Mammary epithelial cell (primary cell): ENCODE measurements around the gene GRID2.

Source experiments
- EZH2 ChIP-seq: IDR thresholded peaks from 2 replicates; pipeline ENCODE4 v1.6.1; 2012; ENCODE audit warnings: low read length, inconsistent platforms, borderline replicate concordance
- TF ChIP-seq, protein P1 (sequence below), 2 donors: IDR thresholded peaks in 1 of 2; conservative IDR thresholded peaks in 1 of 2; 2 replicates each; pipeline ENCODE4 v1.5.1; 2011 to 2012; ENCODE audit warnings: inconsistent platforms in 2 of 2, low read length in 2 of 2, mild to moderate bottlenecking in 2 of 2, control low read depth in 1 of 2, low read depth in 1 of 2; ENCODE audit not compliant: insufficient read depth in 1 of 2; ENCODE audit errors: extremely low read depth in 1 of 2

DNA sequence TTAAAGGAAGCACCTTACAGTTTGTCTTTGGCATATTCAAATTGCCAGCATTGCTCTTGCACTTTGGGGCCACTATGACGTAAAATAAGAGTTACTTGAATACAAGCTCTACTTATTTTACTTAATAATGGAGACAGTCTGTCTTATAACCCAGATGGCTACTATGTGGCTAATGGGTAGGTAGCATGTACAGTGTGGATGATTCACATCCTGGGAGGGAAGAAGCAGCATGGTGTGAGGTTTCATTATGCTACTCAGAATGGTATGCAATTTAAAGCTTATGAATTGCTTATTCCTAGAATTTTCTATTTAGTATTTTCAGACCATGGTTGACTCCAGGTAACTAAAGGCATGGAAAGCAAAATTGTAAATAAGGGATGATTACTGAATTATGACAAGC is 763.0 kb downstream of the GRID2 start:
- TF ChIP-seq, protein P1, sequence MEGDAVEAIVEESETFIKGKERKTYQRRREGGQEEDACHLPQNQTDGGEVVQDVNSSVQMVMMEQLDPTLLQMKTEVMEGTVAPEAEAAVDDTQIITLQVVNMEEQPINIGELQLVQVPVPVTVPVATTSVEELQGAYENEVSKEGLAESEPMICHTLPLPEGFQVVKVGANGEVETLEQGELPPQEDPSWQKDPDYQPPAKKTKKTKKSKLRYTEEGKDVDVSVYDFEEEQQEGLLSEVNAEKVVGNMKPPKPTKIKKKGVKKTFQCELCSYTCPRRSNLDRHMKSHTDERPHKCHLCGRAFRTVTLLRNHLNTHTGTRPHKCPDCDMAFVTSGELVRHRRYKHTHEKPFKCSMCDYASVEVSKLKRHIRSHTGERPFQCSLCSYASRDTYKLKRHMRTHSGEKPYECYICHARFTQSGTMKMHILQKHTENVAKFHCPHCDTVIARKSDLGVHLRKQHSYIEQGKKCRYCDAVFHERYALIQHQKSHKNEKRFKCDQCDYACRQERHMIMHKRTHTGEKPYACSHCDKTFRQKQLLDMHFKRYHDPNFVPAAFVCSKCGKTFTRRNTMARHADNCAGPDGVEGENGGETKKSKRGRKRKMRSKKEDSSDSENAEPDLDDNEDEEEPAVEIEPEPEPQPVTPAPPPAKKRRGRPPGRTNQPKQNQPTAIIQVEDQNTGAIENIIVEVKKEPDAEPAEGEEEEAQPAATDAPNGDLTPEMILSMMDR (conservative IDR thresholded peaks at IDR 0.05 in 1 of 2, IDR thresholded peaks at IDR 0.05 in 1 of 2; ENCODE audit: extremely low read depth in 1 of 2, insufficient read depth in 1 of 2, low read depth in 1 of 2, low read length in 2 of 2), result no peak
- no peak for TF ChIP-seq EZH2
